H4 (cell line): ENCODE results near the gene SMARCC2. TPM values are rescaled to one million over a fixed set of nuclear protein-coding genes. Genes with fewer than 3 reads are reported as not detected.
A peak's percentile ranks its signal among the peaks of the same experiment; 100 is the strongest.

Experiments used
- DNase-seq: peaks from one replicate; pipeline ENCODE4 v3.0.0-alpha.2; 2015; ENCODE audit warnings: low spot score
- total RNA-seq: library from RNA; depleted of rRNA; stranded (reverse); fragments of >200 nt; shearing (Covaris generic); gene quantifications from 2 replicates; pipeline ENCODE4 v1.2.3, GENCODE V29; 2014

SMARCC2 gene
- total RNA-seq, 1 experiment from 2014 or later: 22.9 TPM

DNA sequence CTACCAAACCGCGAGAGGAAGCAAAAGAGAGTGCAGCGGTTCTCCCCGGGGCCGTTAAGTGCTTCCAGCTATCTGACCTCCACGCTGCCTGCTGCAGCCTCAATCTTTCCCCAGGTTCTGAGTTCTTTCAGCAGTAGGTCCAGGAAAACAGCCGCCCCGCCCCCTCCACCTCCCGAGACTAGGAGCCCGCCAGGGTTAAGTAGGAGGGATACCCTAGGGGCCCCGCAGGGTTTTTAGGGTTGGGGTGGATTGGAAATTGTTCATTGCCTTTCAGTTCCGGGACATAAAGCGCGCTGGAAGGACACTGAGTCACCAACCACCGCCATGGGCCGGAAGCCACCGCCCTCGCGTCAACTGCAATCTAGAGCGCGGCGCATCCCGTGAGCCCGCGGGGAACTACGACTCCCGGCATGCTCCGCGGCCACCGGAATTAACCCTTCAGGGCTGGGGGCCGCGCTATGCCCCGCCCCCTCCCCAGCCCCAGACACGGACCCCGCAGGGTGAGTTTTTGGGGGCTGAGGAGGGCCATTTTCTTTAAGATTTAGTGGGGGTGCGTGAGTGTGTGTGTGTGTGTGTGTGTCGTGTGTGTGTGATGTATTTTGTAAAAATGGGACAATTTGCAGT lies 37.0 kb downstream of the SMARCC2 start, which contains the start of gene MYL6B:
TSS of gene MYL6B (plus strand) at position 456 of the 624 bp plus-strand sequence. CDS start 1,332 bp downstream, outside the sequence.
- peak; percentile 90 for DNase-seq

- DNase-seq: no peak
Measured at GRCh38 chr12:56151672-56152131, 37.6 kb downstream of the SMARCC2 start.

- no peak for DNase-seq
Measured at GRCh38 chr12:56150563-56150962, 38.7 kb downstream of the SMARCC2 start.

- DNase-seq: no peak
Measured at GRCh38 chr12:56146492-56147460, 42.5 kb downstream of the SMARCC2 start.

- DNase-seq: no peak
Measured at GRCh38 chr12:56145217-56145616, 44.1 kb downstream of the SMARCC2 start.

GRCh38 chr12:56143870-56144269 lies 45.4 kb downstream of the SMARCC2 start:
- no peak for DNase-seq

DNA sequence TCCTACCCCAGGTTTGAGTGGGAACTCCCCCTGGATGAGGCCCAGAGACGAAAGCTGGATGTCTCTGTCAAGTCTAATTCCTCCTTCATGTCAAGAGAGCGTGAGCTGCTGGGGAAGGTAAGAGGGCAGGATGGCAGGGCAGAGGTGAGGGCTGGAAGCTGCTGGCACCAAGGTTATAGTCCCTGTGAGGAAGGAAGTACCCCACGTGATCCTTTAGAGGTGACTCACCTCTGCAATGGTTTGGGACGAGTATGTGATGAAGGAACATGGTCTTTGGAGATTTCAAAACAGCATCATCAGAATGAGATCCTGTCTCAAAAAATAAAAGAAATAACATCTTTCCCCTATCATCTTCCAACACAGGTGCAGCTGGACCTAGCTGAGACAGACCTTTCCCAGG lies 46.1 kb downstream of the SMARCC2 start:
- no peak for DNase-seq

- no peak for DNase-seq
Measured at GRCh38 chr12:56141946-56142784, 47.1 kb downstream of the SMARCC2 start.

DNA sequence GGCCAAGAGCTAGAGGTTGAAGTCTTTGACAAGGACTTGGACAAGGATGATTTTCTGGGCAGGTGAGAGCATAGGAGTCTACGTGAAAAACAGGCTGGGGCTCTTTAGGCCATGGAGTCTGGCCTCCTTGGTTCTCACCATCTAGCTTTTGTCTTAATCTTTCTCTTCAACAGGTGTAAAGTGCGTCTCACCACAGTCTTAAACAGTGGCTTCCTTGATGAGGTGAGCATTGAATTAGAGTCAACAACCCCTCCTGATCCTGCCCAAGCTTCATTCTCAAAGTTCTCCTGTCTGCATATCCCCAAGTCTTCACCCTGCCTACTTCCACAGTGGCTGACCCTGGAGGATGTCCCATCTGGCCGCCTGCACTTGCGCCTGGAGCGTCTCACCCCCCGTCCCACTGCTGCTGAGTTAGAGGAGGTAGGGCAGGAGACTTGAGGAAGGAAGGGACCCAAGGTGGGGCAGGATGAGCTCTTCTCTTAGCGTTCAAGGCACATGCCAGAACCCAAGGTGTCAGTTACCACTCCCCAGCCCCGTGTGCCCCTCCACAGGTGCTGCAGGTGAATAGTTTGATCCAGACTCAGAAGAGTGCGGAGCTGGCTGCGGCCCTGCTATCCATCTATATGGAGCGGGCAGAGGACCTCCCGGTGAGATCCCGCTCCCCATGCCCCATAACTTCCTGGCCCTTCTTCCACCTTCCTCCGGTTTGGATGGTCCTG lies 51.3 kb downstream of the SMARCC2 start:
- no peak for DNase-seq

GRCh38 chr12:56134897-56135296 lies 54.4 kb downstream of the SMARCC2 start:
- no peak for DNase-seq

DNA sequence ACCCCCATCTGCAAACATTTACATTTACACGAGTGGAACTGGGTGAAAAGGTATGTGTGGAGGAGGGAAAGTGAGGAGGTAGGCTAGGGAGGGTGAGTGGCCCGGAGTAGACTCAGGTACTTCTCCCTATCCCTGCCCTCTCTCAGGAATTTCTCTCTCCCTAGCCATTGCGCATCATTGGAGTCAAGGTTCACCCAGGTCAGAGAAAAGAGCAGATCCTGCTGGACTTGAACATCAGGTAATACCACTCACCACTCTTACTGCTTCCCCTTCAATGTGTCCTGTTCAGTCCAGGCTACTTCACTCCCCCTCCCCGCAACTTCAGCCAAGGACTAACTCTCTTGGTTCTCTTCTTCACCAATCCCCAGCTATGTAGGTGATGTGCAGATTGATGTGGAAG lies 58.4 kb downstream of the SMARCC2 start:
- no peak for DNase-seq

DNA sequence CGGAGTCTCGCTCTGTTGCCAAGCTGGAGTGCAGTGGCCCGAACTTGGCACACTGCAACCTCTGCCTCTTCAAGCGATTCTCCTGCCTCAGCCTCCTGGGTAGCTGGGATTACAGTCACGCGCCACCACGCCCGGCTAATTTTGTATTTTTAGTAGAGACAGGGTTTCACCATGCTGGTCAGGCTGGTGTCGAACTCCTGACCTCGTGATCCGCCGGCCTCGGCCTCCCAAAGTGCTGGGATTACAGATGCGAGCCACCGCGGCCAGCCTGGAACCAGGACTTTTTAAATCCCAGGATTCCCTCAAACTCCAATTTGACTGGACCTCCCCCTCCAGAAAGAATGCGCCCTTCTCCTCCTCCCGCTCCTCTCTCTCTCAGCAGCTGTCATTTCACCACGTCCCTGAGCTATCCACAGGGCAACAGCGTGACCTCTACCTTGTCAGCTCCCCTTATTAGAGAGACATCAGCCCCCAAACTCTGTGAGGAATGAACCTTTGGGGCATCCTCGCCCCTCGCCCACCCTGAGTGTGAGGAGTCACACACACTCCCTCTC lies 59.3 kb downstream of the SMARCC2 start:
- no peak for DNase-seq

GRCh38 chr12:56129206-56129941 lies 59.9 kb downstream of the SMARCC2 start:
- DNase-seq: no peak

- DNase-seq: no peak
Measured at GRCh38 chr12:56128670-56129205, 60.5 kb downstream of the SMARCC2 start.

DNA sequence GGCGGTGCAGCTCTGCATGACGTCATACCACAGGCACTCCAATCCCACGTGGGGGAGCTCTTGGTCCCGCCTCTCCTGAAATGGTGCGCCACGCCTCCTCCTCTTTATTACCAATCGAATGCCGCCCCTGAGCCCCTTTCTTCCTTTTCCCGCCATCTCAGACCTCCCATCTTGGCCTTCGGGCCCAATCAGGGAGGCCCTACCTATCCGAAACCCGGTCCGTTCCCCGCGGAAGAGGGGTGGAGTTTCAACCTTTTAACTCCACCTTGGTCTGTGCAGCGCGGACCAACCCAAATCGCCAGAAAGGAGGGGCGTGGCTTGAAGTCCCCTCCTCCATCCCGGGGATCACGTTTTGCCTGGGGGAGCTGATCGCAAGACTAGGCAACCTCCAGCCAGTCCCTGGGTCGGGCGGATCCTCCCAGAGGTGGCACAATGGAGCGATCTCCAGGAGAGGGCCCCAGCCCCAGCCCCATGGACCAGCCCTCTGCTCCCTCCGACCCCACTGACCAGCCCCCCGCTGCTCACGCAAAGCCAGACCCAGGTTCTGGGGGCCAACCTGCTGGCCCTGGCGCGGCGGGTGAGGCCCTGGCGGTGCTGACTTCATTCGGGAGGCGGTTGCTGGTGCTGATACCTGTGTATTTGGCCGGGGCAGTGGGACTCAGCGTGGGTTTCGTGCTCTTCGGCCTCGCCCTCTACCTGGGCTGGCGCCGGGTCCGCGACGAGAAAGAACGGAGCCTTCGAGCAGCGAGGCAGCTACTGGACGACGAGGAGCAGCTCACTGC lies 61.2 kb downstream of the SMARCC2 start, which contains the start of gene ESYT1:
TSS of gene ESYT1 (plus strand) at position 380 of the 782 bp plus-strand sequence. CDS start at position 433, 53 bp downstream.
- peak; percentile 99 for DNase-seq

DNA sequence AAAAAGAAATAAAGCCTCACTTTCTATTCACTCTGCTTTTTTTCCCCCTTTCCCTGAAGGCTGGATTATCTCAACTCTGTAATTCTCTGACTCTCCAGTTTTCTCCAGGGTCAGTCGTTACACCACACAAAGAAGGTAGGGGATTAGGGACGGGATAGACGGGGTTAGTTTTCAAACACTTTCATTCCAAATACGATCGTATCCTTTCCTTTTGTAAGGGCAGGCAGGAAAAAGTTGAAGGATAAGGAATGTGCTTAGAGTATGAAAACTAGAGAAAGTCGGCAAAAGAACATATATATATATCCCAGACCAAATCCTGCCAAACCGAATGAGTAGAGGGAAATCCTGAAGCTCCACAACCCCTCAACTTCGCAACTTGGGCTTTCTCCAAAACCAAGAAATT lies 61.8 kb downstream of the SMARCC2 start:
- DNase-seq: no peak

- DNase-seq: no peak
Measured at GRCh38 chr12:56126732-56127239, 62.5 kb downstream of the SMARCC2 start.

- no peak for DNase-seq
Measured at GRCh38 chr12:56124133-56124532, 65.2 kb downstream of the SMARCC2 start.

- DNase-seq: no peak
Measured at GRCh38 chr12:56122637-56123036, 66.6 kb downstream of the SMARCC2 start.
